HepG2 (cell line): ENCODE data around the gene ACOXL. TPM values are rescaled to one million over a fixed set of nuclear protein-coding genes. Genes with fewer than 3 reads are reported as not detected.

Source experiments
- ATAC-seq: fragments of 200-7000 bp; cut with Tn5 transposase; 3 replicates; pipeline ENCODE4 v1.9.1; 2020; ENCODE audit warnings: mild to moderate bottlenecking, moderate library complexity
- BruUV-seq: library from RNA; stranded (reverse); fragments of 400-500 nt; replicated peaks from 2 replicates; lab custom pipeline; 2021; lab: Mats Ljungman, UMichigan
- CTCF ChIA-PET: fragments of 300-600 bp; formaldehyde crosslinking; extraction: SDS; loops from one replicate; lab custom pipeline; 2021; ENCODE audit warnings: low total read pairs, inconsistent platforms, low intra/inter-chr PET ratio; lab: Yijun Ruan, JAX
- POLR2A ChIA-PET: fragments of 350-600 bp; sonication (Branson Sonifier 250); formaldehyde crosslinking; loops from one replicate; lab custom pipeline; 2020; ENCODE audit warnings: antibody characterized with exemption, inconsistent platforms; lab: Yijun Ruan, JAX
- DNase-seq: peaks from one replicate; pipeline ENCODE4 v3.0.0-alpha.2; 2015; ENCODE audit warnings: low spot score
- FAIRE-seq: peaks from 3 replicates; lab custom pipeline; 2011; peaks lifted over from hg19 to GRCh38; lab: Jason Lieb, UNC
- H2AFZ ChIP-seq: one replicate; pipeline ENCODE4 v1.6.1; 2011; ENCODE audit warnings: low read length, inconsistent platforms
- H3K27ac ChIP-seq: fragments of 300-600 bp; 3 replicates; pipeline ENCODE4 v1.8.0; 2011; ENCODE audit warnings: mixed run types, mild to moderate bottlenecking, mixed read lengths, low read length, inconsistent platforms; ENCODE audit not compliant: insufficient read depth; ENCODE audit errors: extremely low read length
- H3K27me3 ChIP-seq, 2 experiments: fragments of 200-600 bp in 1 of 2; 2 replicates in 1 of 2; 3 replicates in 1 of 2; pipeline versions ENCODE4 v1.6.0 to v1.8.0; 2011; ENCODE audit warnings: low read length in 2 of 2, mild to moderate bottlenecking in 2 of 2, moderate library complexity in 2 of 2, inconsistent platforms in 1 of 2; ENCODE audit not compliant: insufficient read depth in 2 of 2, control insufficient read depth in 1 of 2
- H3K36me3 ChIP-seq, 2 experiments: fragments of 200-600 bp in 1 of 2; replicated peaks in 1 of 2; 2 replicates in 1 of 2; 3 replicates in 1 of 2; pipeline versions ENCODE4 v1.5.1 to v1.8.0; 2011; ENCODE audit warnings: low read length in 2 of 2, inconsistent platforms in 1 of 2; ENCODE audit not compliant: insufficient read depth in 2 of 2, control insufficient read depth in 1 of 2
- H3K4me1 ChIP-seq: 2 replicates; pipeline ENCODE4 v1.5.1; 2012; ENCODE audit warnings: low read length, inconsistent platforms; ENCODE audit not compliant: insufficient read depth
- H3K4me2 ChIP-seq: 2 replicates; pipeline ENCODE4 v1.6.0; 2011; ENCODE audit warnings: low read depth, low read length, inconsistent platforms
- H3K4me3 ChIP-seq, 3 experiments: fragments of 200-600 bp in 1 of 3; sonication (generic), shearing (Covaris generic) in 1 of 3; replicated peaks in 1 of 3; 2 replicates each; pipeline ENCODE4 v1.5.1; 2011 to 2016; ENCODE audit warnings: low read length in 3 of 3, inconsistent platforms in 2 of 3, low read depth in 2 of 3, mild to moderate bottlenecking in 2 of 3, control low read depth in 1 of 3, mixed read lengths in 1 of 3; ENCODE audit not compliant: insufficient read depth in 1 of 3
- H3K79me2 ChIP-seq: one replicate; pipeline ENCODE4 v1.6.1; 2011; ENCODE audit warnings: low read length, inconsistent platforms; ENCODE audit not compliant: insufficient read depth
- H3K9ac ChIP-seq: 2 replicates; pipeline ENCODE4 v1.6.0; 2011; ENCODE audit warnings: mild to moderate bottlenecking, low read depth, low read length, inconsistent platforms; ENCODE audit not compliant: insufficient read depth
- H3K9me3 ChIP-seq: 2 replicates; pipeline ENCODE4 v1.5.1; 2012; ENCODE audit warnings: mild to moderate bottlenecking, low read length
- H4K20me1 ChIP-seq: 2 replicates; pipeline ENCODE4 v1.6.0; 2011; ENCODE audit warnings: inconsistent platforms, mild to moderate bottlenecking, low read length, moderate library complexity; ENCODE audit not compliant: insufficient read depth
- BCL6 ChIP-seq: IDR thresholded peaks from 2 replicates; pipeline ENCODE4 v1.6.1; 2016; ENCODE audit warnings: missing genetic modification reagents, missing compliant biosample characterization
- FOXP1 ChIP-seq, 2 experiments: fragments of 450-650 bp in 1 of 2; IDR thresholded peaks; 2 replicates each; pipeline ENCODE4 v1.6.1; 2017 to 2018; ENCODE audit warnings: antibody characterized with exemption in 1 of 2
- IKZF1 ChIP-seq: fragments of 450-650 bp; IDR thresholded peaks from 2 replicates; pipeline ENCODE4 v1.7.1; 2016
- KLF16 ChIP-seq, 2 experiments: sonication (generic) in 1 of 2; formaldehyde crosslinking in 1 of 2; IDR thresholded peaks; 2 replicates each; pipeline versions ENCODE4 v1.6.1 to v1.8.0; 2016 to 2023; ENCODE audit warnings: missing genetic modification reagents in 2 of 2, missing compliant biosample characterization in 1 of 2
- MAZ ChIP-seq, 2 experiments: sonication (generic) in 1 of 2; formaldehyde crosslinking in 1 of 2; IDR thresholded peaks; 2 replicates each; pipeline versions ENCODE4 v1.5.0 to v1.6.1; 2012 to 2020; ENCODE audit warnings: low read depth in 2 of 2, mild to moderate bottlenecking in 2 of 2, borderline replicate concordance in 1 of 2, improper control_type of control experiment in 1 of 2, low read length in 1 of 2, missing genetic modification reagents in 1 of 2, moderate library complexity in 1 of 2
- TEF ChIP-seq: sonication (generic); formaldehyde crosslinking; IDR thresholded peaks from 2 replicates; pipeline ENCODE4 v1.5.0; 2020; ENCODE audit warnings: missing genetic modification reagents
- ZFP36 ChIP-seq: fragments of 150-350 bp; IDR thresholded peaks from 2 replicates; pipeline ENCODE4 v1.6.1; 2018; ENCODE audit warnings: borderline replicate concordance, low read length, low read depth; ENCODE audit not compliant: partially characterized antibody
- ZSCAN21 ChIP-seq: sonication (generic); formaldehyde crosslinking; IDR thresholded peaks from 2 replicates; pipeline ENCODE4 v1.8.0; 2022; ENCODE audit warnings: mild to moderate bottlenecking, missing genetic modification reagents, moderate library complexity, borderline replicate concordance
- WGBS: methylation state at CpG from one replicate; pipeline ENCODE4 v1.1.6; 2017; ENCODE audit warnings: low lambda C conversion rate; 5-methylcytosine and 5-hydroxymethylcytosine counted together
- in situ Hi-C: cut with HindIII; loops from 2 replicates; pipeline ENCODE4 v1.10.0; 2017; ENCODE audit warnings: low pct_unique_long_range_greater_than_20kb; ENCODE audit not compliant: extremely low pct_ligation_motif_present
- intact Hi-C: fragments of 100-400 bp; cut with micrococcal nuclease; formaldehyde crosslinking; loops from one replicate; pipeline ENCODE4 v1.10.0; 2022; ENCODE audit not compliant: unreplicated experiment
- polyA plus RNA-seq, 8 experiments: library from polyadenylated mRNA; depleted of rRNA in 3 of 8; stranded (reverse) in 7 of 8; unstranded in 1 of 8; fragments of >200 nt; fragmentation: Illumina TruSeq in 4 of 8; extraction: Trizol in 4 of 8; gene quantifications; 2 replicates each; pipeline versions ENCODE4 v1.2.1 to v1.2.3, GENCODE V29; 2011 to 2016; ENCODE audit warnings: low read depth in 4 of 8, missing spikeins in 1 of 8, mixed read lengths in 1 of 8; ENCODE audit not compliant: insufficient read depth in 1 of 8
- total RNA-seq, 5 experiments: library from RNA; depleted of rRNA; stranded (reverse); fragments of >200 nt; fragmentation: Illumina TruSeq; extraction: Trizol; gene quantifications; 2 replicates each; pipeline ENCODE4 v1.2.3, GENCODE V29; 2016; ENCODE audit warnings: low read depth in 1 of 5

ACOXL gene
- total and polyA plus RNA-seq, 2 of the 13 experiments (the other 11 are each of a cell fraction or from before 2014, with no cell fraction given): not detected

GRCh38 chr2:110777531-110778311 is 45.3 kb downstream of the ACOXL start (continued):
- no peak for TF ChIP-seq KLF16 (CRISPR knock-in tag; IDR thresholded peaks at IDR 0.05)
- no peak for TF ChIP-seq FOXP1 (IDR thresholded peaks at IDR 0.05)
- TF ChIP-seq FOXP1 (CRISPR knock-in tag; IDR thresholded peaks at IDR 0.05): no peak
- no peak for TF ChIP-seq MAZ (IDR thresholded peaks at IDR 0.05; ENCODE audit: borderline replicate concordance, low read depth, low read length)
- no peak for TF ChIP-seq MAZ (CRISPR knock-in tag; IDR thresholded peaks at IDR 0.05; ENCODE audit: low read depth)
- no peak for TF ChIP-seq ZFP36
- no peak for TF ChIP-seq ZSCAN21 (CRISPR knock-in tag)

- Histone ChIP-seq H3K9me3 (no peaks in the 10 kb centered on the region), H2AFZ (no peak overlapping the region), H4K20me1 (no peaks in the 10 kb centered on the region), H3K79me2 (no peaks in the 10 kb centered on the region), H3K36me3 (no peaks in the 10 kb centered on the region), H3K27me3 (peaks cover 0 to 22% of the 10 kb centered on the region in 2 experiments; a peak in 3 of 5 replicates), H3K27ac (no peak overlapping the region), H3K4me2 (no peak overlapping the region), H3K9ac (no peak overlapping the region), H3K4me1 (no peaks in the 10 kb centered on the region), H3K4me3 (no peak overlapping the region)
- DNase-seq: no peak
- intact Hi-C loops (no loop called here), in situ Hi-C loops (no loop called here)
- no peak for TF ChIP-seq TEF (CRISPR knock-in tag)
- TF ChIP-seq IKZF1: no peak
- TF ChIP-seq BCL6 (CRISPR knock-in tag): no peak
- BruUV-seq: no TSS peak
- 4% methylated on average over 3 of the region's 3 CpGs for WGBS
- no peak for FAIRE-seq
- CTCF ChIA-PET: no interaction called here
- no peak for ATAC-seq
- POLR2A ChIA-PET: no interaction called here
These were observed 48.1 kb downstream of the ACOXL start for GRCh38 chr2:110780461-110780860.
